Skeletal muscle cell (primary cell): Measurements from ENCODE around the gene LRRC27.
"Not testable (repeated sequence)": the region's sequence is repeated elsewhere in the genome, so short reads cannot be mapped to it uniquely, and the experiment has no call there.

ENCODE experiments used
- DNase-seq: peaks from one replicate; pipeline ENCODE4 v3.0.0-alpha.2; 2010; ENCODE audit warnings: low read depth
- H3K4me3 ChIP-seq: 2 replicates; pipeline ENCODE4 v1.5.1; 2011; ENCODE audit warnings: low read depth, mild to moderate bottlenecking, control low read depth, low read length, moderate library complexity

LRRC27 gene

DNA sequence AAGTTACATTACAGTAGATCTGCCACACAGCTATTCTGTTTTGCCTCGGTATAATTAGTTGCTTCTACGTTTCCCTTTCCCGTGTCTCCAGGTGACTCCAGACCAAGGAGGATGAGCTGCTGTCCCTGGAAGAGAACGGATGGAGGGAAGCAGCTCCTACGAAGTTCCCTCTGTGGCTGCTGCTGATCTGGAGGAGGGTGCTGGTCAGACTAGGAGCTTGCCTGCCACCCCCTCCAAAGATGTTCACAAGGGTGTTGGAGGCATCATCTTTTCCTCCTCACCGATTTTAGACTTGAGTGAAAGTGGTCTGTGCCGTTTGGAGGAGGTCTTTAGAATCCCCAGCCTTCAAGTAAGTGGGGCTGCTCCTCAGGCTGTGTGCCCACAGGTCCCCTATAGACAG is 1.4 kb downstream of the LRRC27 start:
- no peak overlapping the region for H3K4me3 ChIP-seq
- DNase-seq: no peak

DNA sequence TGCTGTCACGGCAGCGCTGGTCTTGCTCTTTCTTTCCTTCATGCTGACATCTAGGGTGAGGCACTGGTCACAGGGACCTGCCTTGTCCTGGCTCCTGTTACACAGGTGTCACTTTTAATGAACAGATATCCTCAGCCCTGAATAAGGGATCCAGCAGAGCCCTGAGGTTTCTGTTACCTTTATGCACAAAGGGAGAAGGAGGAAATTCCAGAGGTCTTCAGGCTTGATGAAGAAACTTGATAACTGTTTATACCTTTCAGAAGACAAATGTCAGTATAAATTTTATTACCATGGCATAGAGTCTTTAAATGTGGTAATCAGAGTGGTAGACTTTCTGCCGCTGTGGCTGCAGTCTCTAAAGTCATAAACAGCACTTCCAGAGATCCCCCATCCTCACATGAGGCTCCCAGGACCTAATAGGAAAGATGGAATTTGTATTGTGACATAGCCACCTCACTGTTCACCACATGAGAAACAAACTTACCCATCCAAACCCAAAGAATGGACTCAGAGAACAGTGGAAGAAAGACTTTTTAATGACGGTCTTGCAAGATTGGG is 2.7 kb downstream of the LRRC27 start:
- DNase-seq: no peak
- no peak overlapping the region for H3K4me3 ChIP-seq

GRCh38 chr10:132335189-132336063 is 3.4 kb downstream of the LRRC27 start:
- no peak for DNase-seq
- H3K4me3 ChIP-seq: no peak overlapping the region

DNA sequence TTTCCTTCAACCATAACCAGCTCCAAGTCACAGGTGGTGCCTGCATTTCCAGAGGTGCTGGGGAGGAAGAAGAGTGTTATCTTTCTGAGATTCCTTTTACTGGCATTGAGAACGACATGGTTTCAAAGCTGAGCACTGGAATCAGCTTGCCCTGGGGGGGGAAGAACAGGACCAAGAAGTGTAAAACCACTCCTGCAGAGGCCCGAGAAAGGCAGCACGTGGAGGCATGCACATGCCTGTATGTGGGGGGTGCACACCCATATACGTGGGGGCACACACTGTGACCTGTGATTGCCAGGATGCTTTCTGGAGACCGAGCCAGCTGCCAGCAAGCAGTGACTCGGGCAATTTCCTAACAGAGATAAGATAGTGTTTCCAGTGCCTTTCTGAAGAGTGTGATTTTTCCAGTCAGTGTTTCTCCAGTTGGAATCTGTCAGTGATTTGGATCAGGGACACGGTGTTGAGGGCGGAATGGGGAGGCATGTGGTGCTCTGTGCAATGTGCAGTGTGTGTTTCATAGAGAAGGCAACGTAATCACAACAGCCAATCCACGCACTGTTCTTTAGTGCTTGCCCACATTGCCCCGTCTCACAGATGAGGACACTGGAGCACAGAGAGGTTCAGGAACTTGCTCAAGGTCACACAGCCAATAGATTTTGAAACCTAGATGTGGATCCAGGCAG is 4.2 kb downstream of the LRRC27 start:
- no peak overlapping the region for H3K4me3 ChIP-seq

GRCh38 chr10:132336919-132337407 is 5.0 kb downstream of the LRRC27 start:
- H3K4me3 ChIP-seq: no peak overlapping the region

More for the DNA sequence above, 4.2 kb downstream of the LRRC27 start:
- DNase-seq: no peak

GRCh38 chr10:132337854-132338253 is 5.9 kb downstream of the LRRC27 start:
- H3K4me3 ChIP-seq, DNase-seq: not testable (repeated sequence)

More at GRCh38 chr10:132336919-132337407, 5.0 kb downstream of the LRRC27 start:
- no peak for DNase-seq

GRCh38 chr10:132338876-132339275 is 6.9 kb downstream of the LRRC27 start:
- no peak overlapping the region for H3K4me3 ChIP-seq
- DNase-seq: no peak

DNA sequence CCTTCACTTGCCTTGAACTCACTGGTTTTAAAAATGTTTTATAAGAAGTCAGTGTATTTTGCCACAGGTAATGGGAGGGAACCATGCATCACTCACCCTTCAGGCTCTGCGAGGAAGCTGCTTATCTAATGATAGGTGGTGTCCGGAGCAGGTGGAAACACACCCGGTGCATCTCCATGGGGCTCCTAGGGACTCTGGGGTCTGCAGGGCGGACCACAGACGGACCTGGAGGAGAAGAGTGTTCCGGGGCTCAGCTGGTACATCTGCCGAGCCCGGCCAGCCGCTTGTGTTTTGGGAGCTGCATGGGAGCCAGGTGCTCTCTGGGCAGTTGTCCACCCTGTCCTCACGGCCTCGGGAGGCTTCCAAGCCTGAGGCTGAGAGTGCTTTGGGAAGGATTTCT is 7.3 kb downstream of the LRRC27 start:
- no peak for DNase-seq

DNA sequence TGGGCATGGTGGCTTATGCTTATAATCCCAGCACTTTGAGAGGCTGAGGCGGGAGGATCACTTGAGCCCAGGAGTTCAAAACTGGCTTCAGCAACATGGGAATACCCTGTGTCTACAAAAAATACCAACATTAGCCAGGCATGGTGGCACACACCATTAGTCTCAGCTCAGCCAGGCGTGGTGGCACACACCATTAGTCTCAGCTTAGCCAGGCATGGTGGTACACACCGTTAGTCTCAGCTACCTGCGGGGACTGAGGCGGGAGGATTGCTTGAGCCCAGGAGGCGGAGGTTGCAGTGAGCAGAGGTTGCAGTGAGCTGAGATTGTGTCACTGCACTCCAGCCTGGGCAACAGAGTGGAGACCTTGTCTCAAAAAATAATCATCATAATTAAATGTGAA is 9.0 kb downstream of the LRRC27 start:
- H3K4me3 ChIP-seq: no peak overlapping the region
- DNase-seq: no peak

More for the DNA sequence above, 7.3 kb downstream of the LRRC27 start:
- no peak overlapping the region for H3K4me3 ChIP-seq

DNA sequence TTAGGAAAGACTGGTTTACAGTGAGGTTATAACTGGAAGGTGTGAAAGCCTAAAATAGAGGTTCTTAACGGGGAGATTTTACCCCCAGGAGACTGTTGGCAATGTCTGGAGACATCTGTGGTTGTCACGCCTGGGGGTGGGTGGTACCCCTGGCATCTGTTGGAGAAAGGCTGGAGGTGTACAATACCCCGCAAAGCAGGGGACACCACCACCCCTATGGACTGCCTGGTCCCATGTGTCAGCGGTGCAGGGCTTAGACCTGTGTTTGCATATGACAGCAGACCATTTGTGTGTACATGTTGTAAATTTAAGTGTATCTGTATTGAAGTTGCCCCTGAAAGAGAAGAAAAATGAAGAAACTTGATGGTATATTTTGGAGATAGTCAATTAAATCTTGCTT is 9.8 kb downstream of the LRRC27 start:
- DNase-seq: no peak
- H3K4me3 ChIP-seq: no peak overlapping the region

GRCh38 chr10:132342553-132342952 is 10.6 kb downstream of the LRRC27 start:
- H3K4me3 ChIP-seq: no peak overlapping the region

DNA sequence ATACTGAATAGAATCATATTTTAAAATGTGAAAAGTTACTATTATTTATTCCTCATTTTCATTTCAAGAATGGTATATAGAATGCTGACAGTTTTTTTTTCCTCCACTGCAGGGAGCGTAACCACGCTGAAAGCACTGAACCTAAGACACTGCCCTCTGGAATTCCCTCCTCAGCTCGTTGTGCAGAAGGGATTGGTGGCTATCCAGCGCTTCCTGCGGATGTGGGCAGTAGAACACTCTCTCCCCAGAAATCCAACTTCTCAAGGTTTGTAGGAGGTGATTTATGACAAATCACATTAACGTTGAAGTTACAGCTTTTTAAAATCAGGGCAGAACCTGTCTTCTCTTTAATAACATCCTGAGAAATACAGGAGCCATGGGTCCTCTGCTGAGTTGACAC is 12.4 kb downstream of the LRRC27 start:
- DNase-seq: no peak
- H3K4me3 ChIP-seq: no peak overlapping the region

More at GRCh38 chr10:132342553-132342952, 10.6 kb downstream of the LRRC27 start:
- DNase-seq: no peak

- DNase-seq: no peak
- H3K4me3 ChIP-seq: no peak overlapping the region
These were observed 13.4 kb downstream of the LRRC27 start for GRCh38 chr10:132345345-132345744.

DNA sequence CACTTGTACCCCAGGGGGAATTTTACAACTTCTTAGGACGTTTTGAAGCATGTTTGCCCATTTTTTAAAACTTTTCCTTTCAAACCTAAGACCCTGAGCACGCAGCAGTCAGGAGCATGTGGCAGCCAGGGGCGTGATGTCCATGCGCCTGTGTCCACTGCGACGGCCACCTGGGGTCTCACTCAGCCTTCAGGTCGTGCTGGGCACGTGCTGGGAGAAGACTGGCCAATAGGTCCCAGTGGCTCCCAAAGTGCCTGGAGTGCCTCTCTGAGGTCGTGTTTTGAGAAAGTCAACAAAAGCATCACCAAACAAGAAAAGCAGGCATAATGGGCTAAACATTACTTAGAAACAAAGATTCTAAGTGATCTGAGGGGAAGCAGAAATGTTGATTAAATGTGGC is 14.8 kb downstream of the LRRC27 start:
- no peak for DNase-seq
- no peak overlapping the region for H3K4me3 ChIP-seq

DNA sequence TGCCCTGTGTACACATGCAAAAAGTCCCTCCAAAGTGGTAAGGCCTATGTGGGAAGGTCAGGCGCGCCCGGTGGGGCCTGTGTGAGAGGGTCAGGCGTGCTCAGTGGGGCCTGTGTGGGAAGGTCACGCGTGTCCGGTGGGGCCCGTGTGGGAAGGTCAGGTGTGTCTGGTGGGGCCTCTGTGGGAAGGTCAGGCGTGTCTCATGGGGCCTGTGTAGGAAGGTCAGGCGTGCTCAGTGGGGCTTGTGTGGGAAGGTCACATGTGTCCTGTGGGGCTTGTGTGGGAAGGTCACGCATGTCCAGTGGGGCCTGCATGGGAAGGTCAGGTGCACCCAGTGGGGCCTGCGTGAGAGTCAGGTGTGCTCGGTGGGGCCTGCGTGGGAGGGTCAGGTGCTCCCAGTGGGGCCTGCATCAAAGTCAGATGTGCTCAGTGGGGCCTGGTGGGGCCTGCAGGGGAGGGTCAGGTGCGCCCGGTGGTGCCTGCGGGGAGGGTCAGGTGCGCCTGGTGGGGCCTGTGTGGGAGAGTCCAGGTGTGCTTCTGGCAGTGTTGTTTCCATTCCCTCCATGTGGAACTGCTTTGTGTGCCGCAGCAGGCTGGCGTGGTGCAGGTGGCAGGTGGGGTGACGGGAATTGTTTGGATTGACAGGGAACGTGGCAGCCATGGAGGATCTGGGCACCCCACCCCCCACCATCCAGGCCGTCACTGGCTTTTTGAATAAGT is 15.4 kb downstream of the LRRC27 start:
- DNase-seq: no peak
- H3K4me3 ChIP-seq: no peak overlapping the region

GRCh38 chr10:132347931-132348267 is 15.9 kb downstream of the LRRC27 start:
- DNase-seq: no peak
- no peak overlapping the region for H3K4me3 ChIP-seq

DNA sequence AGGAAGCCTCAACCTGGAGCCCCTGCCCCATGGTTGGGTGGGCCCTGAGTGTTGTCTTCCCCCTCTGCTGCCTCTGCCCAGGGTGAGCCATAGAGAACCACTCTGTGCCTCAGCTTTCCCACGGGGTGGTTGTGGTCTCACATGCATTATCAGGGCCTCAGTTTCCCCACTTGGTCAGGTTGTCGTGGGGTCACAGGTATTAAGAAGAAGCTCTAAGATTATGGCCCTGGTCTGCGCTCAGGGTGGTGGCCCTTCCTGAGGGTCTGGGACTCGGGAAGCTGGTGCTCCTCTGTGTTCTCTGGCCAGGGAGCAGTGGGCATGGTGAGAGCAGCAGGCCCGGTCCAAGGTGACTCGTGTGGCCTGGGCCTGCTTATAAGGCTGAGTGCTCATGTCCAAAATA is 17.8 kb downstream of the LRRC27 start:
- DNase-seq: no peak
- no peak overlapping the region for H3K4me3 ChIP-seq

DNA sequence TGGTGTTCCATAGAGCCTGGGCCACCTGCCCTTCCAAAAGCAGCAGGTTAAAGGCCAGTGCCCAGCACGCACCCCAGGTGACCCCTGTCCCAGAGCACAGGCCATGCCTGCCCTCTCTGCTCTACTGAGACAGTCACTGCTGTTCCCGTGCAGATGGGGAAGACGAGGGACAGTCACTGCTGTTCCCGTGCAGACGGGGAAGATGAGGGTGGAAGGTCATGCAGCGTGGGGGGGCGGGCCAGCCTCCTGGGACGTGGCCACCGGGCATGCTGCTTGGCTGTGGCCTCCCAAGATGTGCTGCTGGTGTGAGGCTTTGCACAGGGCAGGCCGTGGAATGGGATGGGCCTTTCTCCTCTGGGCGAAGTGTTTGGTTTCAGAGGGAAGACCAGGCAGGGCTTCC is 18.4 kb downstream of the LRRC27 start:
- H3K4me3 ChIP-seq: no peak overlapping the region
- DNase-seq: no peak

DNA sequence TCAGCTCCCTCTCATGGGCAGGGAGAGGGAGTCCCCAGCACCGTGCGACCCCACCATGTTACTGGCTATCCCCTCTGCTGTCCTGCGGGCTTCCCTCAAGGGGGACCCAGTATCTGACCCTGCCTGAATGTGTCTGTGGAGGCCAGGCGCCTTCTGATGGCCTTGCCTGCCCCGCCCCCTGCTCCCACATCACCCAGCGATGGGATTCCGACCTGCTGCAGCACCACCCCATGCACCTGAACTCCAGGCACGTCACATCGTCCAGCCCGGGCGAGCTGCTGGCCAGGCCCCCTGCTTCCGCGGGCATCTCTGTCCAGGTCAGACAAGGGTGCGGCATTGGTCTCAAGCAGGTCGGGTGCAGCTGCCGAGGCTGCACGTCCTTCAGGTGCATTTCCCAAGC is 19.0 kb downstream of the LRRC27 start:
- DNase-seq: no peak

DNA sequence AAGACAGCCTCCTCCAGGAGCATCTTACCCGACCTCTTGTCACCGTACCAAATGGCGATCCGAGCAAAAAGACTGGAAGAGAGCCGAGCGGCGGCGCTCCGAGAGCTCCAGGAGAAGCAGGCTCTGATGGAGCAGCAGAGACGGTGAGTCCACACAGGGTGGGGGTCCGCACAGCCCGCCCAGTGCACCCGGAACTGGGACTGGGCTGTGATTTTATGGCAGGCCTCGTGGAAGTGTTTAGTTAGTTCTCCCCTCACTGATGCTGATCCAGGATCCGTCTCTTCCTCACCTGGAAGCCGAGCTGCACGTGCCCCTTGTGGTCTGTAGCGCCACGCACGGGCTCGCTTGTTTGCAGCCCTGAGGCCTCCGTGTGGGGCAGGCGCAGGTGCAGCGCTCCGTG is 19.6 kb downstream of the LRRC27 start:
- DNase-seq: no peak
- no peak overlapping the region for H3K4me3 ChIP-seq

More for the DNA sequence above, 19.0 kb downstream of the LRRC27 start:
- H3K4me3 ChIP-seq: no peak overlapping the region
